GM23338 (cell line): ENCODE results near the gene NOTCH1. TPM values are rescaled to one million over a fixed set of nuclear protein-coding genes. Genes with fewer than 3 reads are reported as not detected.
A peak's percentile ranks its signal among the peaks of the same experiment; 100 is the strongest.

ENCODE experiments used
- ATAC-seq: fragments of 200-7000 bp; cut with Tn5 transposase; 3 replicates; pipeline ENCODE4 v1.9.1; 2020
- DNase-seq: peaks from one replicate; pipeline ENCODE4 v3.0.0-alpha.2; 2015; ENCODE audit warnings: low spot score
- H2AFZ ChIP-seq: fragments of 200-600 bp; sonication (generic); 2 replicates; pipeline ENCODE4 v1.8.0; 2016; ENCODE audit warnings: antibody characterized with exemption, mild to moderate bottlenecking, moderate library complexity
- H3F3A ChIP-seq: fragments of 200-600 bp; sonication (generic); replicated peaks from 2 replicates; pipeline ENCODE4 v1.8.0; 2017; ENCODE audit warnings: antibody characterized with exemption, mixed run types, low read depth
- H3K27ac ChIP-seq: fragments of 200-600 bp; sonication (generic); 2 replicates; pipeline ENCODE4 v1.6.1; 2016; ENCODE audit warnings: low read depth
- H3K27me3 ChIP-seq: fragments of 200-600 bp; sonication (generic); 2 replicates; pipeline ENCODE4 v1.8.0; 2016; ENCODE audit warnings: mild to moderate bottlenecking, mixed run types, moderate library complexity; ENCODE audit not compliant: insufficient read depth
- H3K36me3 ChIP-seq: fragments of 200-600 bp; sonication (generic); 2 replicates; pipeline ENCODE4 v1.8.0; 2016; ENCODE audit warnings: mild to moderate bottlenecking; ENCODE audit not compliant: insufficient read depth
- H3K4me1 ChIP-seq: fragments of 200-600 bp; sonication (generic); 2 replicates; pipeline ENCODE4 v1.8.0; 2016; ENCODE audit warnings: mild to moderate bottlenecking, moderate library complexity; ENCODE audit not compliant: insufficient read depth
- H3K4me2 ChIP-seq: fragments of 200-600 bp; sonication (generic); 2 replicates; pipeline ENCODE4 v1.7.1; 2017; ENCODE audit warnings: mixed run types
- H3K4me3 ChIP-seq: fragments of 200-600 bp; sonication (generic); 2 replicates; pipeline ENCODE4 v1.6.1; 2016; ENCODE audit warnings: mixed run types
- H3K79me2 ChIP-seq: fragments of 200-600 bp; sonication (generic); replicated peaks from 2 replicates; pipeline ENCODE4 v1.8.0; 2017; ENCODE audit warnings: mild to moderate bottlenecking; ENCODE audit not compliant: insufficient read depth
- H3K9me2 ChIP-seq: fragments of 200-600 bp; sonication (generic); 2 replicates; pipeline ENCODE4 v1.8.0; 2017; ENCODE audit not compliant: insufficient read depth
- H4K20me1 ChIP-seq: fragments of 200-600 bp; sonication (generic); replicated peaks from 2 replicates; pipeline ENCODE4 v1.8.0; 2017; ENCODE audit warnings: mild to moderate bottlenecking; ENCODE audit not compliant: insufficient read depth
- H3K27ac Mint-ChIP-seq: 2 replicates; pipeline ENCODE4 v1.8.0; 2020; ENCODE audit warnings: inconsistent platforms, mild to moderate bottlenecking, moderate library complexity, mixed read lengths
- H3K27me3 Mint-ChIP-seq: 3 replicates; pipeline ENCODE4 v1.8.0; 2022; ENCODE audit warnings: low read depth, mild to moderate bottlenecking, moderate library complexity, mixed read lengths, inconsistent platforms; ENCODE audit not compliant: insufficient read depth, poor library complexity
- H3K36me3 Mint-ChIP-seq: 3 replicates; pipeline ENCODE4 v1.8.0; 2021; ENCODE audit warnings: low read depth, mild to moderate bottlenecking, inconsistent platforms, moderate library complexity, mixed read lengths
- H3K4me1 Mint-ChIP-seq: 3 replicates; pipeline ENCODE4 v1.8.0; 2020; ENCODE audit warnings: mild to moderate bottlenecking, inconsistent platforms, mixed read lengths
- H3K4me3 Mint-ChIP-seq: 3 replicates; pipeline ENCODE4 v1.8.0; 2021; ENCODE audit warnings: moderate library complexity, mild to moderate bottlenecking, inconsistent platforms, mixed read lengths
- H3K9me3 Mint-ChIP-seq: 3 replicates; pipeline ENCODE4 v1.8.0; 2020; ENCODE audit warnings: moderate library complexity, mild to moderate bottlenecking, inconsistent platforms, mixed read lengths
- CREB1 ChIP-seq: fragments of 250-450 bp; sonication (Bioruptor Pico); IDR thresholded peaks from 2 replicates; pipeline ENCODE4 v1.5.0; 2020; ENCODE audit warnings: low read depth, mild to moderate bottlenecking, moderate library complexity
- CTCF ChIP-seq, 2 experiments: fragments of 200-600 bp in 1 of 2; sonication (generic) in 1 of 2; conservative IDR thresholded peaks; 2 replicates each; pipeline versions ENCODE4 v1.5.1 to v1.6.1; 2016 to 2017; ENCODE audit warnings: antibody characterized with exemption in 2 of 2, low read depth in 2 of 2, mild to moderate bottlenecking in 2 of 2, moderate library complexity in 1 of 2
- EZH2 ChIP-seq: fragments of 200-600 bp; sonication (generic); IDR thresholded peaks from one replicate; pipeline ENCODE4 v1.8.0; 2017; ENCODE audit warnings: antibody characterized with exemption, mild to moderate bottlenecking, low read depth; ENCODE audit not compliant: unreplicated experiment
- EZH2phosphoT487 ChIP-seq: fragments of 200-600 bp; sonication (generic); IDR thresholded peaks from one replicate; pipeline ENCODE4 v1.8.1; 2018; ENCODE audit warnings: antibody characterized with exemption; ENCODE audit not compliant: unreplicated experiment
- JUNB ChIP-seq: IDR thresholded peaks from one replicate; pipeline ENCODE4 v1.6.1; 2016; ENCODE audit warnings: antibody characterized with exemption; ENCODE audit not compliant: unreplicated experiment
- POLR2AphosphoS5 ChIP-seq: IDR thresholded peaks from 2 replicates; pipeline ENCODE4 v1.6.1; 2016; ENCODE audit warnings: antibody characterized with exemption, low read depth
- STAT1 ChIP-seq: IDR thresholded peaks from one replicate; pipeline ENCODE4 v1.6.1; 2016; ENCODE audit warnings: antibody characterized with exemption; ENCODE audit not compliant: unreplicated experiment
- ZNF114 ChIP-seq: fragments of 250-450 bp; sonication (Bioruptor Pico); IDR thresholded peaks from 2 replicates; pipeline ENCODE4 v1.5.0; 2020; ENCODE audit warnings: mild to moderate bottlenecking, moderate library complexity
- ZNF331 ChIP-seq: fragments of 250-450 bp; sonication (Bioruptor Pico); IDR thresholded peaks from 2 replicates; pipeline ENCODE4 v1.5.0; 2020; ENCODE audit warnings: low read depth, mild to moderate bottlenecking, moderate library complexity
- polyA plus RNA-seq: library from polyadenylated mRNA; unstranded; fragments of >200 nt; fragmentation: Nextera tagmentation; extraction: Ambion mirVana; gene quantifications from 2 replicates; pipeline ENCODE4 v1.2.1, GENCODE V29; 2016
- total RNA-seq: library from RNA; depleted of rRNA; stranded (reverse); fragments of >200 nt; shearing (Covaris generic); gene quantifications from 2 replicates; pipeline ENCODE4 v1.2.3, GENCODE V29; 2014
- TF ChIP-seq, protein P1 (sequence below): fragments of 250-450 bp; sonication (Bioruptor Pico); IDR thresholded peaks from 2 replicates; pipeline ENCODE4 v1.5.0; 2020; ENCODE audit warnings: mild to moderate bottlenecking, moderate library complexity

Gene NOTCH1
- total and polyA plus RNA-seq, 2 experiments from 2014 or later = 9.9 to 97.2 TPM

DNA sequence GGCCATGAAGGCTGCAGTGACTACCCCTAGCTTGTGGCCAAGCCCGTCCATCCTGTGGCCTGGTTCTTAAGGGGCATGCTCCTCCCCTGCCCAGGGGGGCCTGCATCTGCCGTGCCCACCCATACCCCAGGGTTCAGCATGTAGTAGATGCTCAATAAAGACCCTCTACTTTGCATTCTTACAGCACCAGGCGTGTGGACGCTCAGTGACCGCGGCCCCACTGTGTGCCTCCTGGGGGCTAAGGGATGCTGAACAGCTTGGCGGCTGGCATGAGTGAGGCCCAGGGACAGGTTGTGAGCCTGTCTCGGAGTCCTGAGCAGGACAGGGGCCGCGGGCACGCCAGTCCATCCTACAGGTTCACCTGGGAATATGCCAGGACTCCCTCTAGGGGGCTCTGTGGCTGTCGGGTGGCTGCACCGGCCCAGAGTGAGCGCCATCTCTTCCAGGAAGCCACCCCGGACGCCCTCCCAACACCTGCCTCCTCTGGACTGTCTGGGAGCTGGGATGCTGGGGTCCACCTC, 9.1 kb downstream of the NOTCH1 start:
- Histone ChIP-seq H3K36me3 (no peaks in the 10 kb centered on the region), H3K27ac (no peak overlapping the region), H3K9me2 (no peaks in the 10 kb centered on the region), H3F3A (peaks cover 4% of the 10 kb centered on the region; the same call in 1 of the 2 replicates), H3K79me2 (peaks cover 77% of the 10 kb centered on the region), H3K4me1 (no peaks in the 10 kb centered on the region), H4K20me1 (peaks cover 14% of the 10 kb centered on the region; the same call in 1 of the 2 replicates), H3K4me3 (no peak overlapping the region), H3K27me3 (no peaks in the 10 kb centered on the region), H3K4me2 (no peak overlapping the region), H2AFZ (no peak overlapping the region)
- Mint-ChIP-seq H3K27me3 (peaks cover 9% of the 10 kb centered on the region), H3K36me3 (peaks cover 23% of the 10 kb centered on the region; the same call in 2 of the 3 replicates), H3K4me1 (peaks cover 33% of the 10 kb centered on the region), H3K4me3 (no peak overlapping the region), H3K27ac (no peak overlapping the region), H3K9me3 (no peaks in the 10 kb centered on the region)
- DNase-seq (peak; percentile 66), ATAC-seq (peak; percentile 57)
- TF ChIP-seq ZNF331 (CRISPR knock-in tag) = no peak
- no peak for TF ChIP-seq EZH2
- TF ChIP-seq CTCF (conservative IDR thresholded peaks at IDR 0.05; ENCODE audit: low read depth in 2 of 2) = peak; percentile 48 to 57
- TF ChIP-seq STAT1 = no peak

DNA sequence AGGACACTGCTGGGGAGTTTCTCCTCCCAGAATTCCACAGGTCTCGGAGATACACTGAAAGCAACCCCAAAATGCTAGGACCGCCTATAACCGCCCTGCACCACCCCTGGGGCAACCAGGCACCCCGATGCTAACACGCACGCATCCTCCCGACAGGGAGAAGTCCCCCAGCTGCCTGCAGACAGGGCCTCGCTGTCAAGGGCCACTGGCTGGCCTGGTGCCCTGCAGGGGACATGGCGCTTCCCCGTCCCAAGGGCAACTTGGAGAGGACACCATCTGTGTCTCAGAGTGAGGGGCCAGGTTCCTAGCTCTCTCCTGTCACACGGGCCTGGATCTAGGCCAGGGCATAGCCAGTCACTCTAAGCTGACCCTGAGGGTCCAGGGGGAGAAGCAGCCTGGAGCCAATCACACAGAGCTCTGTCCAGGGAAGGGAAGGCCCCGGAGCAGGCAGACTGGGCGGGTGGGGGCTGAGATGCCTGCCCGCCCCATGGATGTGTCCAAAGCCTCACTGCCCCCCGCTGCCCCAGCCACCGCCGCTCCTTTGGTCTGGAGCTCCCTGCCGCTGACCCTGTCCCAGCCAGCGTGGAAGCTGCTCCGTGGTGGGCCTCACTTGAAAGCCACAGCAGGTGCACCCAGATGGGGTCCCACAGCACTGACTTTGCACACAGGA, 9.7 kb downstream of the NOTCH1 start:
- no peaks in the 10 kb centered on the region for H3K27me3 ChIP-seq
- Mint-ChIP-seq H3K27me3 (peaks cover 10% of the 10 kb centered on the region), H3K9me3 (no peaks in the 10 kb centered on the region), H3K36me3 (peaks cover 23% of the 10 kb centered on the region; the same call in 2 of the 3 replicates), H3K27ac (no peak overlapping the region), H3K4me3 (no peak overlapping the region), H3K4me1 (peaks cover 31% of the 10 kb centered on the region)
- TF ChIP-seq ZNF114 (CRISPR knock-in tag) (no peak), EZH2 (no peak), EZH2phosphoT487 (no peak), JUNB (no peak), CTCF (conservative IDR thresholded peaks at IDR 0.05; ENCODE audit: low read depth in 2 of 2) (no peak), CREB1 (CRISPR knock-in tag) (no peak), POLR2AphosphoS5 (no peak), ZNF331 (CRISPR knock-in tag) (no peak), STAT1 (no peak)
- TF ChIP-seq, protein P1, sequence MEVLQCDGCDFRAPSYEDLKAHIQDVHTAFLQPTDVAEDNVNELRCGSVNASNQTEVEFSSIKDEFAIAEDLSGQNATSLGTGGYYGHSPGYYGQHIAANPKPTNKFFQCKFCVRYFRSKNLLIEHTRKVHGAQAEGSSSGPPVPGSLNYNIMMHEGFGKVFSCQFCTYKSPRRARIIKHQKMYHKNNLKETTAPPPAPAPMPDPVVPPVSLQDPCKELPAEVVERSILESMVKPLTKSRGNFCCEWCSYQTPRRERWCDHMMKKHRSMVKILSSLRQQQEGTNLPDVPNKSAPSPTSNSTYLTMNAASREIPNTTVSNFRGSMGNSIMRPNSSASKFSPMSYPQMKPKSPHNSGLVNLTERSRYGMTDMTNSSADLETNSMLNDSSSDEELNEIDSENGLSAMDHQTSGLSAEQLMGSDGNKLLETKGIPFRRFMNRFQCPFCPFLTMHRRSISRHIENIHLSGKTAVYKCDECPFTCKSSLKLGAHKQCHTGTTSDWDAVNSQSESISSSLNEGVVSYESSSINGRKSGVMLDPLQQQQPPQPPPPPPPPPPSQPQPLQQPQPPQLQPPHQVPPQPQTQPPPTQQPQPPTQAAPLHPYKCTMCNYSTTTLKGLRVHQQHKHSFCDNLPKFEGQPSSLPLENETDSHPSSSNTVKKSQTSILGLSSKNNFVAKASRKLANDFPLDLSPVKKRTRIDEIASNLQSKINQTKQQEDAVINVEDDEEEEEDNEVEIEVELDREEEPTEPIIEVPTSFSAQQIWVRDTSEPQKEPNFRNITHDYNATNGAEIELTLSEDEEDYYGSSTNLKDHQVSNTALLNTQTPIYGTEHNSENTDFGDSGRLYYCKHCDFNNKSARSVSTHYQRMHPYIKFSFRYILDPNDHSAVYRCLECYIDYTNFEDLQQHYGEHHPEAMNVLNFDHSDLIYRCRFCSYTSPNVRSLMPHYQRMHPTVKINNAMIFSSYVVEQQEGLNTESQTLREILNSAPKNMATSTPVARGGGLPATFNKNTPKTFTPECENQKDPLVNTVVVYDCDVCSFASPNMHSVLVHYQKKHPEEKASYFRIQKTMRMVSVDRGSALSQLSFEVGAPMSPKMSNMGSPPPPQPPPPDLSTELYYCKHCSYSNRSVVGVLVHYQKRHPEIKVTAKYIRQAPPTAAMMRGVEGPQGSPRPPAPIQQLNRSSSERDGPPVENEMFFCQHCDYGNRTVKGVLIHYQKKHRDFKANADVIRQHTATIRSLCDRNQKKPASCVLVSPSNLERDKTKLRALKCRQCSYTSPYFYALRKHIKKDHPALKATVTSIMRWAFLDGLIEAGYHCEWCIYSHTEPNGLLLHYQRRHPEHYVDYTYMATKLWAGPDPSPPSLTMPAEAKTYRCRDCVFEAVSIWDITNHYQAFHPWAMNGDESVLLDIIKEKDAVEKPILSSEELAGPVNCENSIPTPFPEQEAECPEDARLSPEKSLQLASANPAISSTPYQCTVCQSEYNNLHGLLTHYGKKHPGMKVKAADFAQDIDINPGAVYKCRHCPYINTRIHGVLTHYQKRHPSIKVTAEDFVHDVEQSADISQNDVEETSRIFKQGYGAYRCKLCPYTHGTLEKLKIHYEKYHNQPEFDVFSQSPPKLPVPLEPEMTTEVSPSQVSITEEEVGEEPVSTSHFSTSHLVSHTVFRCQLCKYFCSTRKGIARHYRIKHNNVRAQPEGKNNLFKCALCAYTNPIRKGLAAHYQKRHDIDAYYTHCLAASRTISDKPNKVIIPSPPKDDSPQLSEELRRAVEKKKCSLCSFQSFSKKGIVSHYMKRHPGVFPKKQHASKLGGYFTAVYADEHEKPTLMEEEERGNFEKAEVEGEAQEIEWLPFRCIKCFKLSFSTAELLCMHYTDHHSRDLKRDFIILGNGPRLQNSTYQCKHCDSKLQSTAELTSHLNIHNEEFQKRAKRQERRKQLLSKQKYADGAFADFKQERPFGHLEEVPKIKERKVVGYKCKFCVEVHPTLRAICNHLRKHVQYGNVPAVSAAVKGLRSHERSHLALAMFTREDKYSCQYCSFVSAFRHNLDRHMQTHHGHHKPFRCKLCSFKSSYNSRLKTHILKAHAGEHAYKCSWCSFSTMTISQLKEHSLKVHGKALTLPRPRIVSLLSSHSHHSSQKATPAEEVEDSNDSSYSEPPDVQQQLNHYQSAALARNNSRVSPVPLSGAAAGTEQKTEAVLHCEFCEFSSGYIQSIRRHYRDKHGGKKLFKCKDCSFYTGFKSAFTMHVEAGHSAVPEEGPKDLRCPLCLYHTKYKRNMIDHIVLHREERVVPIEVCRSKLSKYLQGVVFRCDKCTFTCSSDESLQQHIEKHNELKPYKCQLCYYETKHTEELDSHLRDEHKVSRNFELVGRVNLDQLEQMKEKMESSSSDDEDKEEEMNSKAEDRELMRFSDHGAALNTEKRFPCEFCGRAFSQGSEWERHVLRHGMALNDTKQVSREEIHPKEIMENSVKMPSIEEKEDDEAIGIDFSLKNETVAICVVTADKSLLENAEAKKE = no peak
- no peaks in the 10 kb centered on the region for H3K9me2 ChIP-seq
- H3K27ac ChIP-seq = no peak overlapping the region
- H2AFZ ChIP-seq = no peak overlapping the region
- H3K36me3 ChIP-seq = no peaks in the 10 kb centered on the region
- H3F3A ChIP-seq = peaks cover 4% of the 10 kb centered on the region; the same call in 1 of the 2 replicates
- no peak overlapping the region for H3K4me3 ChIP-seq
- H3K4me2 ChIP-seq = no peak overlapping the region
- H3K4me1 ChIP-seq = no peaks in the 10 kb centered on the region
- DNase-seq = no peak
- peaks cover 14% of the 10 kb centered on the region; the same call in 1 of the 2 replicates for H4K20me1 ChIP-seq
- no peak for ATAC-seq
- H3K79me2 ChIP-seq = peaks cover 76% of the 10 kb centered on the region
